GM18498 (cell line): ENCODE results near the gene HYAL3.
"Not testable (repeated sequence)": the region's sequence is repeated elsewhere in the genome, so short reads cannot be mapped to it uniquely, and the experiment has no call there.

Experiments used
- ATAC-seq: cut with Tn5 transposase; IDR thresholded peaks from one replicate; pipeline ENCODE4 v1.9.1; 2021; ENCODE audit warnings: mild to moderate bottlenecking, moderate library complexity; ENCODE audit not compliant: unreplicated experiment

Gene HYAL3

DNA sequence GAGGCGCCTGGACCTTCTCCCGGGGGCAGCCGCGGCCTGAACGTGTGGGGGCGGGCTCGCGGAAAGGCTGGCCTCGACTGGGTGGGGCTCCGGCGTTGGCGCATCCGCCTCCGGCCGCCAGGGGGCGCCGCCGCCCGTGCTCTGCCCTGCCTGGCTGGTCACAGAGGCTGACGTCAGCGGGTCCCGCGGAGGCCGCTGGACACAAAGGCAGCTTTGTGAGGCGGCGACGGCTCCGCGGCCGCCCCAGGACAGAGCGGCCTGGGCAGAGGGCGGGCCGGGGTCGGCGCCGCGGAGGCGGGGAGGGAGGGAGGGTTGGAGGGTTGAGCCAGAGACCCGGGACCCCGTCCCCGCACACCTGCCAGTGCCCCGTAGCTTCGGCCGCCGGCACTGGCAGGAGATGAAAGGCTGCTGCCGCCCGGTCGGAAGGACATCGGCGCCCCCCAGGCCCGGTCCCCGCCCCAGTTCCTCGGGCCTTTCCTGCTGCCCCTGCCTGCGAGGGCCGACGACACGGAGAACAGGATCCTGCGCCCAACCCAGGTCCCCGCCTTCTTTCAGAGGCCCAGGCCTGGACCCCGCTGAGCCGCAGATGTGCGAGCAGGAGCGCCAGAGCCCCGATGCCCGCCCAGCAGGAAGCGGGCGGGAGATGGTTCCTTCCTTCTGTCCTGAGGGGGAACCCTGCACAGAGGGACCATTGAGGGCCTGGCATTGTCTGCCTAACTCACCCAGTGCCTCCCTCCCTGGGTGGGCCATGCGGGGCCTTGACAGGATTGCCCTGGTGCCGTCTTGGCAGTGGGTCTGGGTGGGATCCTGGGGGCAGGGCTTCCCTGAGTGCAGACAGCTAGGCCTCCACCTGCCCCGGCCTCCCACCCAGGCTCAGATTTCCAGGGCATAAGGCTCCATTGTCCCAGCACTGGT, 38.9 kb downstream of the HYAL3 start:
- peak; percentile 89 for ATAC-seq

DNA sequence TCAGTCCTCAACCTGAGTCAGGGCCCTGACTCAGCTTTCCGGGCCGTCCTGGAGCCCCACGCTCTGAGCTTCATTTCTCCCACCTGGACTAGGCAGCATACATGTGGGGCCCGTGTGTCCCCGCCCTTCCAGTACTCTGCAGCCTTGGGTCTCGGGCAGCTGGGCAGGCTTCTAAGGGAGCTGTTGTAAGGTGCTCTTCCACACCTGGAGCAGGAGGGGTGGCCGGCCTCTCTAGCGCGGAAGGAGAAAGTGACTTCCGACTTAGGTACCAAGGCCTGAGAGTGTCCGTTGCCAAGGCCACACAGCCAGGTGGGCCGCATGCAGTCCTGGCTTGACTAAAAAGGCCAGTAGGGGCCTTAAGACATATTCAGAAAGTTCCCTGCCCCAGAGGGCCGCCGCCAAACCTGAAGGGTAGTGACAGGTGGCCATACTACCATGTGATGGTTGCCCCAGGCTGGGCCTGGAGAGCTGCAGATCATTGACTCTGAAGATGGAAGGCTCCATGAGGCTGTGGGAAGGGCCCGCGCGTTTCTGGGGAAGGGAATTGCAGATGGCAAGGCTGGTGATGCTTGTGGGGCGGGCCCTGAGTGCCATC, 39.7 kb downstream of the HYAL3 start:
- peak; percentile 25 for ATAC-seq

DNA sequence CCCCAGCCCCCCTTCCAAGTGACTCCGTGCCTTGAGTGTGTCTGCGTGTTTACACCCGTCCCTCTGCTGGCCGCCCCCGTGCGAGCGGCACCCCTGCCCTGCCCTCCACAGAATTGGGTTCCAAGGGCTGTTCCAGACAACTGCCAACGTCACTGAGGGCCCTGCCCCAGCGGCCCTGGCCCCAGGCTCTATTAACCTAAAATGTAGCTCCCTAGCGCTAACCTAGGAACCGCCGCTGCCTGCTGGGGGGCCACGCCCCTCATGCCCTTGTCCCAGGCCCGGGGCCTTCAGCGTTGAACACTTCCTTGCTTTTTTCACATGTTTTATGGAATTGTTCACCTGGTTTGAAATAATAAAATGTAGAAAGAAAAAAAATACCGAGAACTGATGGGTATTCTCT, 40.2 kb downstream of the HYAL3 start:
- no peak for ATAC-seq

DNA sequence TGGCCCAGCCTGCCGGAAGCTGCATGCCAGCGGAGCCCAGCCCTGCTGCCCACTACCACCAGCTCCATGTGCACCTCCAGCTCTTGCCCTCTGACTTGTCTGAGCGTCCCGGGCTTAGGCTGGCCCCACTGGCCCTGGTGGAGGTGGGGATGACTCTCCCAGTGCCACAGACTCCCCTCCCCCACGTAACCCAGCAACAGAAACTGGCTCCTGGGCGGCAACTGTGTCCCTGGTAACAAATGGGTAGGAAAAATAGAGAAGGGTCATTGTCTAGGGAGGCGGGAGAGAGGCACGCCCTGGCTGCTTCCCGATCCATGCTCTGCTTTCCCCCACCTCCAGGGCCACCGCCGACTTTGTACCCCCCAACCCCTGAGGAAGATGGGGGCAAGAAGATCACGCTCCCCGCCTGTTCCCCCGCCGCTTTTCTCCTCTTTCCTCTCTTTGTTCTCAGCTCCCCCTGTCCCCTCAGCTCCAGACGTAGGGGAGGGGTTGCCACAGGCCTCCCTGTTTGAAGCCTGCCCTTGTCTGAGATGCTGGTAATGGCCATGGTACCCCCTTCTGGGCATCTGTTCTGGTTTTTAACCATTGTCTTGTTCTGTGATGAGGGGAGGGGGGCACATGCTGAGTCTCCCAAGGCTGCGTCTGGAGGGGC, 41.0 kb downstream of the HYAL3 start:
- no peak for ATAC-seq

DNA sequence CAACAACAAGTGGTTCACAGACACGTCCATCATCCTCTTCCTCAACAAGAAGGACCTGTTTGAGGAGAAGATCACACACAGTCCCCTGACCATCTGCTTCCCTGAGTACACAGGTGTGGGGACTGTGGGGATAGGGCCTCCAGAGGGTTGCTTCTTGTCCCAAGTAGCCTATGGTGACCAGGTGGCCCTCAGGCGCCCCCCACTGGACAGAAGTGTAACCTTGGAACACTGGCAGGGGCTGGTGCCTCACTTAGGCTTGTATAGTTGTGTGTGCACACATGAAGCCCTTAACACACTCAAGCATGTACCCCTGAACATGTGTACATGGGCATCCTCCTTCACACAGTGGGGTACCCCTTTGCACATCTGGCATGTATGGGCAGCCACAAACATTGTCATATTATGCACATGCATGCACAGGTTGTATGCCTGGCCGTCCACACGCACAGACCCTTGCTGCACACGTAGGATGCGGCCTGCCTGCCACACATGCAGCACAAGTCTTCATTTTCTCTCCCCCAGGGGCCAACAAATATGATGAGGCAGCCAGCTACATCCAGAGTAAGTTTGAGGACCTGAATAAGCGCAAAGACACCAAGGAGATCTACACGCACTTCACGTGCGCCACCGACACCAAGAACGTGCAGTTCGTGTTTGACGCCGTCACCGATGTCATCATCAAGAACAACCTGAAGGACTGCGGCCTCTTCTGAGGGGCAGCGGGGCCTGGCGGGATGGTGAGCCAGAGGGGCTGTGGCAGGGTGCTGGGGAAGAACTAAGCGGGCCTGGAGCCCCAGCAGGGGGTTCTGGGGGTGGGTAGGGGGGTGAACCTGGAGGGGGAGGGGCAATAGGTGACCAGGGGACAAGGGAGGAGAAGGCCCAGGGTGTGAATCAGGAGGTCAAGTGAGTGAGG, 42.0 kb downstream of the HYAL3 start:
- no peak for ATAC-seq

DNA sequence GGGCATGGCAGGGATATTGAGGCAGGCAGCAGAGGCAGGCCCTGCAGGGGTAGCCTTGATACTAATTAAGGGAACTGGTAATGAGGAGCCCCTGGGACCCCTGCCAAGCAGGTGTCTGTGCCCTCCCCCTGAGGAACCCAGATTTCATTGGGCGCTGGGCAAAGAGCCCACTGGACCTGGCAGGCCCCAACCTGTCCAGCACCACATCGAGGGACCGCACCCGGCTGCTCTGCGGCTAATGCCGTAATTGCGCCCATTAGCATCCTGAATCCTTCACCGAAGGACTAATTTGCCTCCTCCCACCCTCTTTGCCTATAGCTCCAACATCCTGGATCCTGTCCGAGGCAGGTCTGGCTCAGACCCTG, 44.0 kb downstream of the HYAL3 start:
- no peak for ATAC-seq

DNA sequence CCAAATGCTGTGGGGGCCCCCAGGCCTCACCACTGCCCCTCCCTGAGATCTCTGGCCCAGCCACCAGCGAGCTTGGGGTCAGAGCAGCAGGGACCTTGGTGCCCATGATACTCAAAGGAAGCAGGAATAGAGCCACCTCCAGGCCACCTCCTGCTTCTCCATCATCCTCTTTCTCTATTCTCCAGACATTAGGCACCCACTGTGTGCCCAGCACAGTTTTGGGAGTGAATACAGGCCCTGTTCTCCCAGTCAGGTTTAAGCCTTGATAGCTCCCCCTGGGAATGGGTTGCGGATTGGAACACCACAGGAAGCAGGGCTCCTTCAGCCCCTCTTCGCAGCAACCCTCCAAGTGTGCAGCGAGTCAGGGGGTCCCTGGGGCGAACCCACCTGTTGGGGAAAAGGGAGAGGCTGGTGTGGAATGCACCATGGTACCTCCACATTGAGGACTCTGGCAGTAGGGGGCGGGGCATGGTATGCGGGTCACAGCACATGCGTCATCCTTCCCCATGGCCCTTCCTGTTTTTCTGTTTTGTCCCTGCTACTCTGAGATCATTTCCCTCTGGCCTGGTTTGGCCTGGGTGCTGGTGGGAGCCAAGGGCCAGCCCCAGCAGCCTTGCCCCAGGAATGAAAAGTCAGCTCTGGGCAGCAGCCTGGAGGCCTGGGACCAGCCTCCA, 44.5 kb downstream of the HYAL3 start:
- no peak for ATAC-seq

DNA sequence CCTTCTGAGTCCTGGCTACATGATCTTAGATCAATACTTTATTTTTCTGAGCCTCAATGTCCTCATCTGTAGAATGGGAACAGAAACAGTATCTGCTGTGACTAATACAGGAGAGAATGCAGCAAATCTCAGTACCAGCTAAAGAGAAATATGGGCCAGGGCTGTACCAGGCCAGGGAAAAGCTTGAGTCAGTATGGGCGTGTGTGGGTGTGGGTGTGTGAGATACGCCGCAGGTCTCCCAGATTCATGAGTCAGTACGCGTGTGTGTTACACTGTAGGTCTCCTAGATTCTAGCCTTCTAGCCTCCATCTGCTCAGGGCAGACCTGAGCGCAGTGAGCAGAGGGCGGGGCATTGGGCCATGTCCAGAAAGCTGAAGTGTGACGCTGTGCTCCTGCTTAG, 48.0 kb downstream of the HYAL3 start:
- no peak for ATAC-seq

DNA sequence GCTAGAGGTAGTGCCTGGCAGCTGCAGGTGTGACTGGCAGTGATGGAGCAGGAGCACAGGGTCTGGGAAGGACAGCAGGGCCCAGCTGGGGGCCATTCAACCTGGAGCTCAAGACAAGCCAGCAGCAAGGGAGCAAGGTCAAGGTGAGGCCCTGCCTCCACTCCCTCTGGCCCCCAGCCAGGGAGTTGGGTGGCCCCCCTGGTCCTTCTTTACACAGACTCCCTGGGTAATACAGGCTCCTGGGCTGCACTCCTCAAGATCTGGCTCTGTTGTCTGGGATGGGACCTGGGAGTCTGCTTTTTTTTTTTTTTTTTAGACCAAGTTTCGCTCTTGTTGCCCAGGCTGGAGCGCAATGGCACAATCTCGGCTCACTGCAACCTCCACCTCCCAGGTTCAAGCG, 48.7 kb downstream of the HYAL3 start:
- no peak for ATAC-seq

DNA sequence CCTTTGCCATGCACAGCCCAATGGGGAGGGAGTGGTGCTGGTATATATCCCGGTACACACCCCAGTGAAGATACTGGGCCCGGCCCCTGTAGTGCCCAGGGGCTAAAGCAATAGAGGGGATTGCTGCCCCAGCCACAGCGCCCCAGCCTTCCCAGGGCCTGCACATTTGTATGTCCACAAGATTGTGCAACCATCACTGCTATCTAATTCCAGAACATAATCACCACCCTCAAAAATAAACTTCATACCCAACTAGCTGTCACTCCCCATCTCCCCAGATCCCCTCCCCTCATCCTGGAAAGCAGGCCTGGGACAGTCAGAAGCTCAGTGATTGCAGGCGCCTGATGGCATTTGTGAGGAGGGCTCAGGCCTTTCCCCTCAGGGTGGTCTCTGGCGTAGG, 49.7 kb downstream of the HYAL3 start:
- no peak for ATAC-seq

DNA sequence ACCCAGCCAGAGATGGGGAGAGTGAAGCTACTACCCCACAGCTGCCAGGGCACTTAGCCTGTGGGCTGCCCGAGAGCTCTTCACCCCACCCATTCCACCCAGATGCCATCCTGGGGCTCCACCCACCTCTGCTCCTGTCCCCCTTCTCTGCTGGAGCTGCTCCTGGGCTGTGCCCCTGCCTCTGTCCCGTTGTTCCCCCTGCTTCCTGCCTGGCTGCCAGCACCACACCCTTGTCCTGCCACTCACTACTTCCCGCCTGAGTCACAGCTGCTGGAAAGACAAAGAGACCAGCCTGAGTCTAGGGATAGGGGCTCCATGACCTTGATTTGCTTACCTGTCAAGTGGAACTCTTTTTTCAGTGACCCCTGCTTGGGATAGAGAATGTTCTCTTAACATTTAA, 50.8 kb downstream of the HYAL3 start:
- ATAC-seq, result no peak

DNA sequence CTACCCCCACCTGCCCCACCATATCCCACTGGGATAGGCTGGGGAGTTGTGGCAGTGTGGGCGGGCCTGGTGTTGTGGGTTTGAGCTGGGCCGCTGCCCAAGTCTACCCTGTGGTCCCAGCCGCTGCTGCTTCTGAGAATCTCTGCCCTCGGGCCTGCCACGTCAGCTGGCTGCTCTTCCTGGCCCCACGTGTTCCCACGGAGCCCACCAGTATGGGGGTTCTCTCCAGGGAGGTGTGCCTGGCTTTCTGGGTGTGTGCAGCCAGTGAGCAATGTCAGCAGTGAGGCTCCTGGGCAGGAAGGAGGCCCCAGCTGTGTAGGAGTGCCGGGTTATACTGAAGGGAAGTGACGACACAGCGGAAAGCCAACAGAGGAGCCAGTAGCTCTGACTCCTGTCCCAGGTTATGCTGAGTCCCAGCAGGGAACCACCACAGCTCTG, 52.7 kb downstream of the HYAL3 start:
- ATAC-seq, result peak; percentile 52

DNA sequence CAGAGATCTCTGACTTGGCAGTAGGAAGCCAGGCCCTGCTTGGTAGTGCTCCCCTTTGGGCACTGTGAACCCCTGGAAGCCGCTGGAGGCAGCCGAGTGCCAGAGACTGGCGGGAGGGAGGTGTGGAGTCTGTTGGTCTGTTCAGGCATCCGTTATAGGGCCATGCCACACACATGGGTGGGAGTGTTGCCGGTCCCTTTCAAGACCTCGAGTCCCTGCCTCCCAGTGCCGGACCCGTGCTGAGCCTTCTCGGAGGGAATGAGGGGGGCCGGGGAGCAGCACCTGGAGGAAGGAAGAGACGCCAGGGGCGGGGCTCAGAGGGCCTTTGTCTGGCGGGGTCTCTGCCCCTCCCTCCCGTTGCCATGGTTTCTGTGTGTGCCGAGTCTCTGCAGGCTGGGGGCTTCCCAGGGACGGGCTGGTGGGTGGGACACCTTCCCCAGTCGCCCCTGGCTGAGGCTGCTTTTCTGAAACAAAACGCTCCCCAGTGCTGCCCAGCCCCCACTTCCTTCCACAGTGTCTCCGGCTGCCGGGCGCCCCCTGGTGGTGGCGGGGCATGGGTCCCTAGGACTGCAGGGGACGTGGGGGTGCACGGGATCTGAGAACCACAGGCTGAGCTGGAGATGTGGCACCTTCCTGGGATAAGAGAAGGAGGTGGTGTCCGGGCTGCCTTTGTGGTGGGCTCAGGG, 53.2 kb downstream of the HYAL3 start:
- peak; percentile 68 for ATAC-seq

DNA sequence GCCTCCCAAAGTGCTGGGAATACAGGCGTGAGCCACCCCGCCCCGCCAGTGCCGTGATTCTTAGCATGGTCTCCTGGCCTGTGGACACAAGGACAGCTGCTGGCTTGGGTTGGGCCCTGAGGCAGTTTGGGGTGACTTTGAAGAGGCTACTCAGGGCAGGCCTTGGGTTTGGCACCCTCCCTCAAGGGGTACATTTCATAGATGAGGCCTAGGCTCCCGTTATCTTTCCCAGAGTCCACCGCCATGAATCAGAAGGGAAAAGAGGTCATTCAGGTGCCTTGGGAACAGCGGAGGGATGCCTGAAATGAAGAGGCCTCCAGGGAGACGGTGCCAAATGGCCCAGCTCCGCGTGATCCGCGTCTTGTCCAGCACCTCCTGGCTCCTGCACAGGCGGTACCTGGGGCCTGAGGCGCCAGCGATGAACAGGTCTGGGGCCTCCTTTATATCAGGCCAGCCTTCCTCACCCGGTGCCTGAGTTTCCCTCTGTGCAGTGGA, 53.9 kb downstream of the HYAL3 start:
- no peak for ATAC-seq

DNA sequence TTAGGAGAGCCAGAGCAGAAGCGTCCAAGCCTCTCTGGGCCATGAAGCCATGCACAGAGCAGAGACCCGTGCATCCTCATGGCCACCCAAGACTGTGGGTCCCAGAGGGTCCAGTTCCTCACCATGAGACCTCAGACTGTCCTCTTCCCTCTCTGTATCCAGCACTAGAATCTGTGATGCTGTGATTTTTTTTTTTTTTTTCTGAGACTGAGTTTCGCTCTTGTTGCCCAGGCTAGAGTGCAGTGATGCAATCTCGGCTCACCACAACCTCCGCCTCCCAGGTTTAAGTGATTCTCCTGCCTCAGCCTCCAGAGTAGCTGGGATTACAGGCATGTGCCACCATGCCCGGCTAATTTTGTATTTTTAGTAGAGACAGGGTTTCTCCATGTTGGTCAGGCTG, 54.4 kb downstream of the HYAL3 start:
- not testable (repeated sequence) for ATAC-seq

DNA sequence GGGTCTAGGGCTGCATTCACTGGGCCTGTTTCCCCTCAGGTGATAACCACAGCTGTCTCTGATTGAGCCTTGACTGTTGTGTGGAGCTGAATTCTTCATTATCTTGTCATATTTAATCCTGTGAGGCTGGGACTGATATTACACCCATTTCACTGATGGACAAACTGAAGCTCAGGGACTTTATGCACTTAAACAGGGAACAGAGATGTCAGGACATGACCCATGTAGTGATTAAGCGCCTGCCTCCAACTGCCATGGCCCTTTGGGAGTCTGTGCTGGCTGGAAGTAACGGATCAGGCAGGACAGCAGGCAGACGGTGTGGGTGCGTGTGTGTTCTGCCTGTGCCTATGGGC, 55.7 kb downstream of the HYAL3 start:
- no peak for ATAC-seq

DNA sequence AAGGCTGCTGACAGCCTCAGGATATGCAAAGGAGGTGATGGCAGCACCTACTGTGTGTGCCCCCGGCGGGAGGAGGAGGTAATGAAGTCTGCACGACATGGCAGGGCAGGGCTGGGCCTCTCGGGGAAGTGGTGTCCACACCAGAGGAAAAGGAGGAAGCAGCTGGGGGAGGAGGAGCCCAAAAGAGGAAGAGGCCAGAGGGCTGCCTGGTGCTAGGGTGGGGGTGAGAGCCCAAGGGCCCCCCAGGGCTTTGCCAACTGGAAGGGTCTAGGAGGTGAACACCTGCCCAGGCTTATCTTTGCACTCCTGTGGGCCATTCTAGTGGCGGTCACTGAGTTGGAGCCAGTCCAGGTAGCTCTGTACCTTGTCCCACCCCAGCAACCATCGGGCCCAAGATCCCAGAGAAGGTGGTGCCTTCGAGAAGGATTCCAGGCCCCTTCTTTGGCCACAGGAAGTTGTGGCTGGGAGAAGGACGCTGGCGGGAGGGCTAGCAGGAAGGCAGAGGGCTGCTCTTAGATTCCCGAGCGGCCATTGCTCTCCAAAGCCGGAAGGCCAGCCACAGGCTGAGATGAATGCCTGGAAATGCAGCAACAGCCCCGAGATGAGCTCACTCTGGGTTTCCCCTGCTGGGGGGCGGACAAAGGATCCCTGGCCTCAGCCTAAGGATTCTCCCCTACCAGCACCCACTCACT, 56.2 kb downstream of the HYAL3 start:
- ATAC-seq, result no peak
